GM18507 (cell line): Measurements from ENCODE around the gene SNX30.

Experiments
- DNase-seq: peaks from one replicate; pipeline ENCODE4 v3.0.0; 2011; ENCODE audit warnings: low read depth; ENCODE audit not compliant: insufficient read length; ENCODE audit errors: extremely low spot score
- FAIRE-seq: peaks from 2 replicates; lab custom pipeline; 2011; peaks lifted over from hg19 to GRCh38; lab: Jason Lieb, UNC

The SNX30 gene

DNA sequence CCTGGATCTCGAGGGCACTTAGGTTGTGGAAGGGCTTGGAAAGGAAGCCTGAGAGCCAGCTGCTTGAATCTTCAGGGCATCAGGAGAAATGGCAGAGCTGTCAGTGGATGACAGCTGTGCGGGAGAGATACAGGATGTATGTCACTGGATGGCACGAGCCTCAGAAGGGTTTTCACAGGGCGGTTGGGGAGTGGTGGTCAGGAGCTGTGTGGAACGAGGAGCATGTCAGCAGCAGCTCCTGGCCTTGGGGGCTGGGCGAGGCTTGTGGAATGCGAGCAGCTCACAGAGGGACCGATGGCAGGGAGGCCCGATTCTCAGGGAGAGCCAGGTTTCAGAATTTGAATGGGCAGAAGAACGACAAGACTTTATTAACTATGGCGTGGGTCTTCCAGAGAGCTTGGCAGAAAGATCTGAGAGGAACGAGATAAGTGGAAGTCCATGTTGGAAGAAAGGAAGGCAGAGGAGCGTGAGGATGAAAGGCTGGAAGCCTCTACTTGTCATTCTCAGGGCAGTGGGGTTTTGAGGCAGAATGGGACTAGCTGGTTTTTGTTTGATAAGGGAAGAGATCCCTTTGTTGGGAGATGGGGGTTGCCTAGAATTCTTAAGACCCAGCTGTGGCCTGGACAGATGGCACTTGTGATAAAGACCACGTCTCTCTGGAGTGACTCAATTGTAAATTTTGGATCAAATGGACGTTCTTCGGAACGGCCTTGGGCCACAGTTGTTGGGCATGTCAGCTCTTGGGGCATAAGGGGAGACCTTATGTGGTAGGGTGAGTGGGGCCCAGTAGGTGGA, 60.3 kb downstream of the SNX30 start:
- FAIRE-seq, result no peak

DNA sequence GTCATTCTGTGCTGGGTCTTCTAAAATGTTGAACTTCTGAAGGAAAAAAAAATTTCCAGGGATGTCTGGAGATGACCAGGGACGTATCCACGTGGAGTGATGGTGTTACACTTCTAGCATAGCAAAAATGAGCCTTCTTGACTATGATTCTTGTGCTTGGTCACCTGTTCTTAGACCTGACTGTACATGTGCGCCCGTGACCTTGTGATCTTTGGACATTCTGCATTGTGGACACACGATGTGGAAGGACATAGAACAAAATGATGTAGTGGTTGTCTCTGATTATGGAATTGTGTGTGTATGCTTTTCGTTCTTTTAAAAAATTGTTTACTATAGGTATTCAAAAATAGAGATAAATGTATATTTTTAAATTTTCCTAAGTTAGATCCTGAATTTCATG, 61.0 kb downstream of the SNX30 start:
- DNase-seq (no peak), FAIRE-seq (no peak)

More for the DNA sequence above, 60.3 kb downstream of the SNX30 start:
- no peak for DNase-seq

DNA sequence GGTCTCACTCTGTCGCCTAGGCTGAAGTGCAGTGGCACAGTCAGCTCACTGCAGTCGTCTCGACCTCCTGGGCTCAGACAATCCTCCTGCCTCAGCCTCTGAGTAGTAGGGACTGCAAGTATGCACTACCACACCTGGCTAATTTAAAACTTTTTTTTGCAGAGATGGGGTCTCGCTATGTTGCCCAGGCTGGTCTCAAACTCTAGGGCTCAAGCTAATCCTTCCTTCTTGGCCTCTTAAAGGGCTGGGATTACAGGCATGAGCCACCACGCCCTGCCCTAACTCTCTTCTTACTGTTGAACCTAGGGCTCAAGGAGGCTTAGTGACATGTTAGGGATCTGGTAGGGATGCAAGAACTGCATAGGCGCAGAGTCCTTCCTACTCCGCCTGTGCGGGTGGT, 65.3 kb downstream of the SNX30 start:
- no peak for FAIRE-seq

DNA sequence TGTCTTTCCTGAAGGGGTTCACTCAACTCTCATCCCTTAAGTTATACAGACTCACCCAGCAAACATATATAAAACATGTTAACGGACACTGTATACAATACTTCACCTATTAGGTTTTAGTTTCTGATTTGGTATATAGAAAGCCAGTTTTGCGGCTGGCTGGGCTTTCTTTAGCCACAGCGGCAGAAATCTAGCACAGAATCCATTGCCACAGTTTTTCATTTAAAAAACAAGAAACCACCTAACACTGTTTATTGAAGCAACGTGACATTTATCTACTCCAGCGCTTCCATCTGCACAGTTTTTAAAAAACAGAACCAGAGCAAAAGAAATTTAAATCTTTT, 67.3 kb downstream of the SNX30 start:
- no peak for DNase-seq
- FAIRE-seq, result peak; percentile 71

More for the DNA sequence above, 65.3 kb downstream of the SNX30 start:
- no peak for DNase-seq

DNA sequence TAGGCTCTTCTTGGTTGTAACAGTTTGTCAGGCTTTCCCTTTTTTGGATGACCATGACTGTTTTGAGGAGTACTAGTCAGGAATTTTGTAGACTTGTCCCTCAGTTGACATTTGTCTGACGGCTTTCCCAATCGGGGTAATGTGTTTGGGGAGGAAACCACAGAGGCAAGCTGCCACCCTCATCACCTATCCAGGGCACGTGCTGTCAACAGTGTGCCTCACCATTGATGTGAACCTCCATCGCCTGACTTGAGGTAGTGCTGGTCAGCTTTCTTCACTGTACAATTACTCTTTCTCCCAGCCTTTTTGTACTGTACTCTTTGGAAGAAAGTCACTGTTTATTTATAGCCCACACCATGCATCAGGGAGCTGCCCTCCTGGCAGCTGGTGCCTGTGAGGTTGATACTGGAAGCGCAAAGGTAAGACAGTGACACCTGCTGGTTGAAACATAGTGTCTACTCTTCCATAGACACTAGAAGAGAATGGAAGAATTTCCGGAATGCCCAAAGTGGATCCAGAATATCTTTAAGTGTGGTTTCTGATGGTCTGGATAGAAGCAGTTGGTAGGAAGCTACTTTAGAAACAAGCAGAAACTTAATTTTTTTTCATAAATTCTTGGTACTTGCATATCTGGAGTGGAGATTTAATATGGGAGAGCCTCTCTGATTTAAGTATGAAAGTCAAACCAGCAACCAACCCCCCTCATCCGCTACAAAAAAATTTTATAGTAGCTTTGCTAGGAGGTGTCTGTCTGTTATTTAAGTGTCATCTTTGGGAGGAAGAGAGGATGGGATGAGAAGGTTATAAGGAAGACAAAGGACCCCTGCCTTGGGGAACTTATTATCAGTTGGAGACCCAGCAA, 69.3 kb downstream of the SNX30 start:
- peak; percentile 80 for FAIRE-seq
- no peak for DNase-seq

DNA sequence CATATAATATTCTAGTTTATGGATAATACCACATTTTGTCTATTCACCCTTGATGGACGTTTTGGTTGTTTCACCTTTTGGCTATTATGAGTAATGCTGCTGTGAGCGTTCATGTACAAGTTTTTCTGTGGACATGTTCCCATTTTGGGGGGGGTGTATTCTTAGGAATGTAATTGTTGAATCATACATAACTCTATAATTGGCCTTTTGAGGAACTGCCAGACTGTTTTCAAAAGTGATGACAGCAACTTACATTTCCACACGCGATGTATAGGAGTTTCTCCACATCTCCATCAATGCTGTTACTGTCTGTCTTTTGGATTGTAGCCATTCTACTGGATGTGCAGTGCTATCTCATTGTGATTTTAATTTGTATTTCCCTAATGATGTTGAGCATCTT, 70.3 kb downstream of the SNX30 start:
- DNase-seq (no peak), FAIRE-seq (no peak)

DNA sequence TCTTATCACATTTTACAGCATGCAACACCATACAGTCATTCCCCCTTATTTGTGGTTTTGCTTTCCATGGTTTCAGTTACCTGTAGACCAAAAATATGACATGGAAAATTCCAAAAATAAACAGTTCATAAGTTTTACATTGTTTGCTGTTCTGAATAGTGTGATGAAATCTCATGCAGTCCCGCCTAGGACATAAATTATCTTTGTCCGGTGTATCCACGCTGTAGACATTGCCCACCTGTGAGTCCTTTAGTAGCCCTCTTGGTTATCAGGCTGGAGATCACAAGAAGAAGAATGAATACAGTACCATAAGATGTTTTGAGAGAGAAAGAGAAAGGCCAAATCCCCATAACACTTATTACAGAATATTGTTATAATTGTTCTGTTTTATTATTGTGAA, 72.1 kb downstream of the SNX30 start:
- no peak for FAIRE-seq
- no peak for DNase-seq

DNA sequence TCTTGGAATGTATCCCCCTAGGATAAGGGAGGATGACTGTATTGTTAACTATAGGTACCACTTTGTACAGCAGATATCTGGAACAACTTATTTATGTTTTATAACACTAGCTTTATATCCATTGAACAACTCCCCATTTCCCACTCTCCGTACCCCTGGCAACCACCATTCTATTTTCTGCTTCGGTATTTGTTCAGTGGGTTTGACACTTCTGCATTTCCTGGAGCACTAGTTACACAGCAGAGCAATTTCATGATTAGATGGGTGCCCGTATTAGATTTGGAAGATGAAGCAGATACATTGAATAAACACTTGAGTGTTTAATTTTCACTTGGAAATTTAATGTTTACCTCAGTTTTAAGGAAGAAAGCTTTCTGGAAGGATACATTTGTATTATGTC, 72.7 kb downstream of the SNX30 start:
- FAIRE-seq (no peak), DNase-seq (no peak)

DNA sequence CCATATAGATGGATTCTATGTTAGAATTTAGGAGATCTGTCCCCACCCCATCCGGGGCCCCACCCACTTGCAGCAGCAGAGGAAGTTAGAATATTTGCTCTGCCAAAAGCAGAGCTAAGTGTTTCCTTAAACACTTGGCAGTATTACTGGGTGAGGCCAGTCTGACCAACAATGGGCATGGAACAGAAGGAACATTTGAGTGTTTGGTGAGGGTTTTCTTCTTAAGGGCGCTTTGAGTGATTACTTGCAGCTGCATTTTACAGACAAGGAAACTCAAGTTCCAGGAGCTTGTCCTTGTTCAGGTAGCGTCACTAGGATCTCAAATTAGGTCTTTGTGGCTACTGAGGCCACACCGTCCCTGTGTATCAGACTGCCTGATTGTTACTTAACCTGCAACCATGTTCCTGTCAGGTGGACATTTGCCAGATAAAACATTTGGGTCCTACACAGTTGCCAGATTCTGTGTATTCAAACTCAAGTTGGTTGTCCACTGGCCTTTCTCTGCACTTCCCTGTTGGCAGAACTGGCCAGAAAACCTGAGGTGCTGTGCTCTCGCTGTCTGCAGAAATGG, 80.8 kb downstream of the SNX30 start:
- no peak for DNase-seq
- no peak for FAIRE-seq

DNA sequence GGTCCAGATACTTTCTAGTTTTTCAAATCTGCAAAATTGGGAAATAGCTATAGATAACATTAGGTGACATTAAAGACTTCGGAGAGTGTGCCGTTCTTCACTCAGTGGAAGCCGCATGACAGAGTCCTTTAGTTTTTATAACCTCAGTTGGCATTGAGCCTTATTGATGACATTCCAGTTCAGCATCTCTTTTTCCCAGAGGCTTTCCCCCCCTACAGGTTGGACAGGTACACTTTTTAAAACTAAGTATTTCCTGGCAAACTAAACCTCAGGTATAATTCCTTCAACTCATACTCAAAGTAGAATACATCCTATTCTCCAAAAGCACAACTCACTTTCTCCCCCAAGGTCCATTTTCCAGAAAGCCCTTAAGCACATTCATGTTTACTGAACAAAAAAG, 81.4 kb downstream of the SNX30 start:
- FAIRE-seq, result no peak
- no peak for DNase-seq

DNA sequence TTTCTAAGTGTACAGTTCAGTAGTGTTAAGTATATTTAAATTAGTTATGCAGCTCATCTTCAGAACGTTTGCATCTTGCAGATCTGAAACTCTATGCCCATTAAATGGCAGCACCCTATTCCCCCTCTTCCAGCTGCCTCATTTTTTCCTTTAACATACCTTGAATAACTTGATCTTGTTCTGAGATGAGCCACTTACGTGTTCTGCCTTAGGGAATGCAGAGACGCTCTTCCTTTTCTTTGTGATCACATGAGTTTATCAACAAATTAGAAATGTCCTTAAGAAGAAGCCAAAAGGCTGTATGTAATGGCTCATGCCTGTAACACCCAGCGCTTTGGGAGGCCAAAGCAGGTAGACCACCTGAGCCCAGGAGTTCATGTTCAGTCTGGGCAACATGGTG, 82.5 kb downstream of the SNX30 start:
- FAIRE-seq (no peak), DNase-seq (no peak)

DNA sequence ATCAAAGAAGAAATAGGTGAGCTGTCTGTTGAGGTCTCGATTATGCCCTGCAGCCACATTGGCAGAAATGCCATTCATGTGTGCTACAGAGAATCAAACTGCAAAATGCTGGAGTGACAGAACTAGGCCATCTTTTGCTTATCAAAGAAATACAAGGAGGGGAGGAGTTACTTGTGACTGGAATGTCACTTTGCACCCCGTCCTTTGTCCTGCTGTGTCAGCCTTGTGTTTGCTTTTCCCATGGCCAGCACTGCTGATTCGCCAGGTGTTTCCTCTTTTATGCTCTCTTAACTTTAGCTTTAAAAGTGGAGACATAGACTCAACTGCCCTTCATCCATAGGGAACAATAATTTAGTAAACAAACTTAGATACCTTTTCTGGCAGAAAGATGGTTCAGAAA, 85.8 kb downstream of the SNX30 start:
- no peak for FAIRE-seq
- DNase-seq, result no peak

DNA sequence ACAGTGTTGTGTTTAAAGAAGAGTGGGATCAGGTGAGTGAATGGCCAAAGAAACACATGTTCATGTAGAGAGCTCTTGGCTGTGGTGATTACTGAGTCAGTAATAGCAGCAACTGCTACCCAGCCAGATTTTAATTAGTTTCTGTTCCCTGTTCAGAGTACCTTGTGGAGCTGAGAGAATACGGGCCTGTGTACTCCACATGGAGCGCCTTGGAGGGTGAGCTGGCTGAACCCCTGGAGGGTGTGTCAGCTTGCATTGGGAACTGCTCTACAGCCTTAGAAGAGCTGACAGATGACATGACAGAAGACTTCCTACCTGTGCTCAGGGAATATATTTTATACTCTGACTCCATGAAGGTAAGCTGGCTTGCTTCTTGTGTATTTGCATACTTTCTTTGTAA, 87.8 kb downstream of the SNX30 start:
- FAIRE-seq (no peak), DNase-seq (no peak)

DNA sequence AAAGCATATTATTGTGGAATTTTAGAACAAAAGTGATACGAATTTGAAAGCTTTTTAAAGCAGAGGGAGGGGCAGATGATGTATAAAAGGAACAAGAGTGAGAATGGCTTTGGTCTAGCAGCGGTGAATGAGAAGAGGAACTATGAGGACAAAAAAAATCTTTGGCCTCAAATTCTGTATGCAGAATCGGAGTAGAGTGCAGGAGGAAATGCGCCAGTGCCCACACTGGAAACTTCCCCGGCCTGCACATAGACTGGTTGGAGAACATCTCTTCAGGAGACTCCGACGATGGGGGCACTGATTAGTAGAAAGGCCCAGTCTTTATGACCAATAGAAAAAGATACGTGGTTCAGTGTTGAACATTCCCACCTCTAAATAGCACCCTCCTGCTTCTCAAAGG, 88.8 kb downstream of the SNX30 start:
- DNase-seq (no peak), FAIRE-seq (no peak)

DNA sequence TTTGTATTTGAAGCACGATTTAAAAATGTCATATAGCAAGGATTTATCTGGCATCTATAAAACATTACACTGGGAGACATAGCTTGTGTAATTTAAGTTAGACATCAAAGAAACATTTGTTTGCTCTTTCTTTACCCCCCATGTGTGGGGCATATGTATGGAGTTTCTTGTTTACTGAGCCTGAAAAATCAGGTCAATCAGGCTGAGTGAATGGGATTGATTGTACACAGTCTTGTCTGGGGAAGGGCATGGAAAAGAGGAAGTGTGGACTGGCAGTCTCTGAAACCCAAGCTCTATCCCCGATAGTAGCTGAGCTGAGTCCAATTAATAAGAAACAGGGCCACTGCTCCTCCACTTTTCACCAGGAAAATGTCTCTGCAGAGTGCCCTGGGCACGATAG, 90.7 kb downstream of the SNX30 start:
- no peak for DNase-seq

DNA sequence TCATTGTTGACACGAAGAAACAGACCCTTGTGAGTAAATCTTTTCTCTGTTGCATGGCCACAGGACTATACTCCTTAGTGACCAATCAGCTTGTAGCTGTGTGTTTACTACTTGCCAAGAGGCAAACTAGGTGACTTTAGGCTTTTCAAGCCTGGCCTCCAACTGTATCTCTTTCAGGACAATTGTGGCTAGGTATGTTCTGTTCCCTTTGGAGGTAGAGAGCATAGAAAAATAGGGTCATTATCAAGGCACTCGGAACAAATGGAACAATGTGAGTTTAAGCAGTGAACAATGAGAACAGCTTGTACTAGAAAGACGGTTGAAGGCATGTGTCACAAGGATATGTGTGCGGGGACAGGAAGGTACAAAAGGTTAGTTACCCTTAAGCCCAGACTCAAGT, 92.0 kb downstream of the SNX30 start:
- DNase-seq, result no peak
- FAIRE-seq, result no peak

More for the DNA sequence above, 90.7 kb downstream of the SNX30 start:
- no peak for FAIRE-seq

DNA sequence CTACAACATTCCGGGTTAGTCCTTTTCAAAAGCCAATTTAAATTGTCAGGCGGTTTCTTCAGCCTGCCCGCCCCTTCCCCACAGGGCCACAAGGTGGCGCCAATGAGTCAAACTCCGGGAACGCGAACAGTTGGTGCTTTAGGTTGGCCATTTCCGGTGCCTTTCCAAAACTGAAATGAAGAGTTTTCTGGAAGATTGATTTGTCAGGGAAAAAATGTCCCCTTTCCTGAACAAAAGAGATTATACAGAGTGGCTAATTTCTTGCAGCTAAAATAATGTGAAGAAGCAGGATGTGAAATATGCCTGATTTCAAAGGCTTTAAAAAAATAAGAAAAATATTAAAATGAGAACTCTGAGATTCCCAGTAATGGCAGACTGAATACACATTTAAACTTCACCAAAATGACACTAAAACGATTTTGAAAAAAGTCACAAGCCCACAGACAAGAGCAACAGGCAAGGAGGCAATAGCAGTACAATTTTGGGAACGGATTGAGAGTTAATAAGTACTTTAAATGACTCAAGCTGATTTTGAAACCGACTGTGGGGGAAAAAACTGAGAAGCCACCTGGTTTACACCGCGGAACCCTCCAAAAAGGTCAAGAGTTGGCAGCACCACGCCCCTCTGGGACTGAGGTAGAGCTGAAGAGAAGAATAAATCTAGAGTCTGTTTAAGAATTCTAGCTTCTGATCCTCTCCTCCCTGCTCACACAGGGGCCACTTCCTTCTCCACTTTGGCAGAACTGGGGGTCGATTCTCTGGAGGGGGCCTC, 94.4 kb downstream of the SNX30 start:
- FAIRE-seq, result peak; percentile 78
- DNase-seq, result peak; percentile 56

DNA sequence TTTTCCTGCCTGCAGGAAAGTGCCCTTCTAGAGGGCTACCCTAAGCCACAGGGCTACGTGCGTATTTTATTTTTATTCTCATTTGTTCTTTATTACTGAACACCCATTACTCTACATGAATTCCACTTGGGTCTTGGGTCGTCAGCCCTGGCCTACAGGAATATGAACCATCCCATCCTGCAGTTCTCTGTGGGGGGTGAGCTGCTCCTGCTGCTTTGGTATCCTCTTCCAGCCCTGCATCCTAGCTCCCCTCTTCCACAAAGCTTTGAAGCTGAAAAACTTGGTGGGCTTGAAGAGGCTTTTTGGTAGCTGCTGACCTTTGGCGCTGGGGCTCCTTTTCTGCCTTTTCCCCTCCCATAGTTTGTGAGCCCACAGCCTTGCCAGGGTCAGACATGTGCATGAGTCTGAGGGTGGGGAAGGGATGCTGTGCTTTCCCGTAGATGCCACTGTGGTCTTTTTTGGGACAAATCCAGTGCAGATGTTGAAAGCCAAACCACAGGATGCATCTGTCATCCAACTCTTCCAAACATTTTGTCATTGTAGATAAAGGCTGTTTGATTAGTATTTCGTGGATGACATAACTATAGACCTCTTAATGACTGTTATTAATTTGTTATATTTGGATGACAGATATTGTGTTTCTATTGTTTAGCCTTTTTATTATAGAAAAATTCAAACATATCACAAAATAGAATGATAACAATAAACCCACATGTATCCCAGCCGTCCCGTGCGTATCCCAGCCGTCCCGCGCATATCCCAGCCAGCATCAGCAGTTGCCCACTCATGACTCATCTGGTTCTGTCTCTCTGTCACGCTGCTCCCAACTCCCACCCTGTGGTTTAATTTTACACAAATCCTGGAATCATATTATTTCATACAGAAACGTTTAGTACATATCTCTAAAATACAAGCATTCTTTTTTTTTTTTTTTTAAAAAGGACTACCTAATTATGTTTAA, 96.2 kb downstream of the SNX30 start:
- no peak for DNase-seq
- no peak for FAIRE-seq
